Mammary epithelial cell (primary cell): ENCODE measurements around the gene LIX1L.

ENCODE experiments used
- EZH2 ChIP-seq: IDR thresholded peaks from 2 replicates; pipeline ENCODE4 v1.6.1; 2012; ENCODE audit warnings: low read length, inconsistent platforms, borderline replicate concordance
- TF ChIP-seq, protein P1 (sequence below), 2 donors: IDR thresholded peaks in 1 of 2; conservative IDR thresholded peaks in 1 of 2; 2 replicates each; pipeline ENCODE4 v1.5.1; 2011 to 2012; ENCODE audit warnings: inconsistent platforms in 2 of 2, low read length in 2 of 2, mild to moderate bottlenecking in 2 of 2, control low read depth in 1 of 2, low read depth in 1 of 2; ENCODE audit not compliant: insufficient read depth in 1 of 2; ENCODE audit errors: extremely low read depth in 1 of 2

DNA sequence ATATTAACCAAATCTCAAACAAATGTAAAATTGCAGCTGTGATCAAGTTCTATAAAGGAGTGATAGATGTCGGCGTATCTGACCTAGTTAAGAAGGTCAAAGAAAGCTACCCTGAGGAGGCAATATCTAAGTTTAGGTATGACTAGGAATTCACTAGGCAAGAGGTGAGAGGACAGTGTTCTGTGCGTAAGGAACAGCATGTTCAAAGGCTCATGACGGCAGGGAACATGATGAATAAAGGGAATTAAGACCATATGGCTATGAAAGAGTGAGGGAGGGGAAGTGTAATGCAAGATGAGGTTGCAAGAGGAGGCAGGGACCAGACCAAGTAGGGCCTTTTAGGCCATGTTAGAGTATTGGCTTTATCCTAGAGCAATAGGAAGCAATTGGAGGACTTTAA, 8.6 kb downstream of the LIX1L start:
- TF ChIP-seq, protein P1, sequence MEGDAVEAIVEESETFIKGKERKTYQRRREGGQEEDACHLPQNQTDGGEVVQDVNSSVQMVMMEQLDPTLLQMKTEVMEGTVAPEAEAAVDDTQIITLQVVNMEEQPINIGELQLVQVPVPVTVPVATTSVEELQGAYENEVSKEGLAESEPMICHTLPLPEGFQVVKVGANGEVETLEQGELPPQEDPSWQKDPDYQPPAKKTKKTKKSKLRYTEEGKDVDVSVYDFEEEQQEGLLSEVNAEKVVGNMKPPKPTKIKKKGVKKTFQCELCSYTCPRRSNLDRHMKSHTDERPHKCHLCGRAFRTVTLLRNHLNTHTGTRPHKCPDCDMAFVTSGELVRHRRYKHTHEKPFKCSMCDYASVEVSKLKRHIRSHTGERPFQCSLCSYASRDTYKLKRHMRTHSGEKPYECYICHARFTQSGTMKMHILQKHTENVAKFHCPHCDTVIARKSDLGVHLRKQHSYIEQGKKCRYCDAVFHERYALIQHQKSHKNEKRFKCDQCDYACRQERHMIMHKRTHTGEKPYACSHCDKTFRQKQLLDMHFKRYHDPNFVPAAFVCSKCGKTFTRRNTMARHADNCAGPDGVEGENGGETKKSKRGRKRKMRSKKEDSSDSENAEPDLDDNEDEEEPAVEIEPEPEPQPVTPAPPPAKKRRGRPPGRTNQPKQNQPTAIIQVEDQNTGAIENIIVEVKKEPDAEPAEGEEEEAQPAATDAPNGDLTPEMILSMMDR (conservative IDR thresholded peaks at IDR 0.05 in 1 of 2, IDR thresholded peaks at IDR 0.05 in 1 of 2; ENCODE audit: extremely low read depth in 1 of 2, insufficient read depth in 1 of 2, low read depth in 1 of 2, low read length in 2 of 2) = no peak
- no peak for TF ChIP-seq EZH2
